Epithelial cell of esophagus (primary cell): ENCODE data around the gene MYOF.

Experiments used
- DNase-seq: peaks from one replicate; pipeline ENCODE4 v3.0.0; 2010; ENCODE audit warnings: low read depth
- H3K4me3 ChIP-seq: 2 replicates; pipeline ENCODE4 v1.5.1; 2011; ENCODE audit warnings: mild to moderate bottlenecking, low read length, control low read depth
- TF ChIP-seq, protein P1 (sequence below): IDR thresholded peaks from 2 replicates; pipeline ENCODE4 v1.5.1; 2011; ENCODE audit warnings: low read depth, mild to moderate bottlenecking, low read length, control low read depth, inconsistent platforms; ENCODE audit not compliant: insufficient read depth; ENCODE audit errors: missing control alignments

Gene MYOF

DNA sequence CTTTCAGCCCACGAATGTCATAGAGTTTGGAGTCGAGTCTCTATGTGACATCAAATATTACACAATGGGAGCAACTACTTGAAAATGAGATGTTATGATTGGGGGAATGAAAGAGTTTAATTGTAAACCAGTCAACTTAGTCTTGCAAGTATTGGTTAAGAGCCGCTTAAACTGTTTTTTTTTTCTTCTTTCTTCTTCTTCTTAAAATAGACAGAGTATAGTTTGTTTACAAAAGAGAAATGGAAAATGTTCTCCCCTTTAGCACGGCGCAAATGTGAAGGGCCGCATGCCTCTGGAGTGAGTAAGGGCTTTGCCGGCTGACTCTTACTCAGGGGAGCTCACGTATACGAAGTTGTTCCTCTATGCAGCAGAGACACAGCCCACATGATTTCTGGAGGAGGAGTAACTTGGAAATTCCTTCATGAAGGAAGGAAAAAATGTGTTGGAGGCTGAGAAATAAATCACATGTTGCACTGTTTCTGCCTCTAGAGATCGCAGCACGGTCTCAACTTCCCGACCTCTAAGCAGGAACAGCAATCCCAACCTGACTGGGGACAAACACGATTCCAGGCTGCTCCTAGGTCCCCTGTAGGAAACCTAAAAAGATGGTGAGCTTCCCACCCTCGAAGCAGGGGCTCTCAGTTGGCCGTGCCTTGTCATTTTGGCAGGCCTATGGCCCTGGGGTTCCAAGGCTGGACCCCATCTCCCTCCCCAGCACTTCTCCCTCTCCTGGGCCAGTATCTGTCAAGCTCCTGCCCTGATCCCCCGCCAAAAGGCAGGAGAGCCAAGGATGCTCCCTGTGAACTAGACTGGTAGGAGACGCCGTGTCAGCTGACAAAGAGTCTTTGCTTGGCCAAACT, 44.8 kb downstream of the MYOF start:
- peak; percentile 97 for DNase-seq
- H3K4me3 ChIP-seq, result no peak overlapping the region
- TF ChIP-seq, protein P1, sequence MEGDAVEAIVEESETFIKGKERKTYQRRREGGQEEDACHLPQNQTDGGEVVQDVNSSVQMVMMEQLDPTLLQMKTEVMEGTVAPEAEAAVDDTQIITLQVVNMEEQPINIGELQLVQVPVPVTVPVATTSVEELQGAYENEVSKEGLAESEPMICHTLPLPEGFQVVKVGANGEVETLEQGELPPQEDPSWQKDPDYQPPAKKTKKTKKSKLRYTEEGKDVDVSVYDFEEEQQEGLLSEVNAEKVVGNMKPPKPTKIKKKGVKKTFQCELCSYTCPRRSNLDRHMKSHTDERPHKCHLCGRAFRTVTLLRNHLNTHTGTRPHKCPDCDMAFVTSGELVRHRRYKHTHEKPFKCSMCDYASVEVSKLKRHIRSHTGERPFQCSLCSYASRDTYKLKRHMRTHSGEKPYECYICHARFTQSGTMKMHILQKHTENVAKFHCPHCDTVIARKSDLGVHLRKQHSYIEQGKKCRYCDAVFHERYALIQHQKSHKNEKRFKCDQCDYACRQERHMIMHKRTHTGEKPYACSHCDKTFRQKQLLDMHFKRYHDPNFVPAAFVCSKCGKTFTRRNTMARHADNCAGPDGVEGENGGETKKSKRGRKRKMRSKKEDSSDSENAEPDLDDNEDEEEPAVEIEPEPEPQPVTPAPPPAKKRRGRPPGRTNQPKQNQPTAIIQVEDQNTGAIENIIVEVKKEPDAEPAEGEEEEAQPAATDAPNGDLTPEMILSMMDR, result no peak

DNA sequence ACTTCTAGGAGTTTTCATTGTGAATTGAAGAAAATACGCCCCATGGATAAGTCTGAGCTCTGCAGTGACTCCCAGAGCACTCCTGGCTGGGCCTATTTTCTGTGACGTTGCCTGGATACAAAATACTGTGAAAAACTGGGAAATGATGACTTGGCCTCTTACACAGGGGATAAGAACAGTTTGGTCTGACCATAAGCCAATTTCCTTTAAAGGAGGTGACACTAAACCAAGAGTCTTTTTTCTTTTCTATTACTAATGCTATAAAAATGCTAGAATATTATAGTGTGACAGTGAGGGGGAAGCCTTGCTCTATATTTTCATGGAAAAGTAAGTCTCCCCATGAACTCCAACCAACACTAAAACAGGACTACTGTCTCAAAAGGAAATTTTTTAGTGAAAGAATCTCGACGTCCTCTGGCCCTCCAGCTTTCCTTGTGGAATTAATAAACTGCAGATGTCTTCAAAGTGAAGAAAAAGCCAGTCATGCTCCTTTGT, 45.5 kb downstream of the MYOF start:
- TF ChIP-seq, protein P1, result no peak
- peak; percentile 34 for DNase-seq
- no peak overlapping the region for H3K4me3 ChIP-seq

DNA sequence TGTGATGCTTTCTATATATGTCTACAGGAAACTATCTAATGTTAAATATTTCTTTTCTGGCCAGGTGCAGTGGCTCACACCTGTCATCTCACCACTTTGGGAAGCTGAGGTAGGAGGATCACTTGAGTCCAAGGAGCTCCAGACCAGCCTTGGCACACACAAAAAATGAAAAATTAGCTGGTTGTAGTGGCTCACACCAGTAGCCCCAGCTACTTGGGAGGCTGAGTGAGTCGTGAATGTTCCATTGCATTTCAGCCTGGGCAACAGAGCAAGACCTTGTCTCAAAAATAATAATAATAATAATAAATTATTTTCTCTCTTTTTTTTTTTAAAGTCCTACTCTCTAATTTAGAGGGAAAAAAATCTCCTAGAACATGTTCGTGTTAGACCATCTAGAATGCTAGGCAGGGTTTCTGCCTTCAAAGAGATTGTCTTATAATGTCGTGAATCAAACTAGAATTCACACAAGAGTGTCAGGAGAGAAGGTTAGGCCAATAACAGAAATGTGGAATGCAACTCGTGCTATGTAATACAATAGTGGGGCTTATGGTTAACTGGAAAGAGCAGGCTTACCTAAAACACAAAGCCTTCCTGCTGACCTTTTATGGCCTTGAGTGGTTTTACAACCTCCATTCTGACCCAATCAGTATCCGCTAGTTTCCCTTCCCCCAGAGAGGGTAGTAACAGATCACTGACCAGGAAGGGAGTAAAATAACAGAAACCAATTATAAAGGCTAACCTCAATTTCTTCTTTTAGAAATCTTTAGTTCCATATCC, 46.3 kb downstream of the MYOF start:
- H3K4me3 ChIP-seq, result no peak overlapping the region
- DNase-seq, result no peak
- TF ChIP-seq, protein P1, result no peak

DNA sequence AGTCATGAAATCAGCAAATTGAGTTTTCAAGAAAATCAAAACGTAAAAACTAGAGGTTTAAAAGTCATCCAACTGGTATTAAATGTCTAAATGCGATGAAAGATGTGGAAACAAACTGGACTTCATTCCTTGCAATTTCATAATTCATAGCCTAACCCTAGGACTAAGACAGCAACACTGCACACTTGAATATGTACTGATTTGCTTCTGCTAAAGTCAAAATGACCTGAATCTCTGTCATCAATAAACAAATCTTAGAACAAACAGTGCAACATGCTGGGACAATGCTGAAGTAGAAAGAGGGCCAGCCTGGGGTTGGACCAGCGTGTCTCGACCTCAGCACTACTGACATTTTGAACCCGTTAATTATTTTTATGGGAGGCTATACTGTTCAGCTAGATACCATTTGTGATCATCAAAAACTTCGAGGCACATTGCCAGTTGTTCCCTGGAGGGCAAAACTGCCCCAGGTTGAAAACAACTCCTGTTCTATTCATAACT, 47.1 kb downstream of the MYOF start:
- DNase-seq, result no peak
- H3K4me3 ChIP-seq, result no peak overlapping the region
- TF ChIP-seq, protein P1, result no peak

DNA sequence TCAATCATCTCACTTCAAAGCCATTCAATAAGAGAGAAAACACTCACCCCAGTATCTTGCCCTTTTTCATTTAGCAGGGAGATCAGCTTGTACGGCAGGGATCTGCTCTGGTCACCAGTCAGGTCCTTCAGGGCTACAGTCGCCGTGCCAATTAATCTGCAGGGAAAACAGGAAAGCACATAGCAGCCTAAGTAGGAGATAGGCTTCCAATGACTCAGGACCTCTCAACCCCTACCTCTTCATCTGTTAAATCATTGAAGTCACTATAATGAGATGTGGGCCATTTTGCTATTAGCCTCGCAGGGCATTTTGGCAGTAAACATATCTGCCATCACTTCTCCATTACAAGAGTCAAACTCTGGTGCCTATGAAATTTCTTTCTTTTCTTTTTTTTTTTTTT, 50.8 kb downstream of the MYOF start:
- TF ChIP-seq, protein P1, result no peak
- no peak overlapping the region for H3K4me3 ChIP-seq
- DNase-seq, result no peak

DNA sequence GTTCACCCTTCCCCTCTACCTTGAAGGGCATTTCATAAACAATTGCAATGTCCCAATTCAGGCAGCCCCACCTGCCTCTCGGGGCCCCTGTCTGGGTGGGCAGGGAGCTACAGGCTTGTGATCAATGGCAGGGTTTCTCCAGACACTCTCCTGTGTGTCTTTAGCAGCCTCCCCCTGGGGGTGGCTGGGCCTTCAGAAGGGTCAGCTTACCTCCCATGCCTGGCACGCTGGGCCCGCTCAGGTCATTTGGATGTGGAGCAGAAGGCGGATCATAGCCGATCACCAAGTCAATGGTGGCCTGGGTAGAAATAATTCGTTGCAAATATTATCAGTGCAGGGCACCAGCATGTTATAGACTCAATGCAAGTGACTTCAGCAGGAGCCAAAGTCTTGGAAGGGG, 56.3 kb downstream of the MYOF start:
- TF ChIP-seq, protein P1, result no peak
- DNase-seq, result no peak
- H3K4me3 ChIP-seq, result no peak overlapping the region
